ENCODE measurements around the gene RPH3AL.
A peak's percentile ranks its signal among the peaks of the same experiment; 100 is the strongest.

Gene RPH3AL

DNA sequence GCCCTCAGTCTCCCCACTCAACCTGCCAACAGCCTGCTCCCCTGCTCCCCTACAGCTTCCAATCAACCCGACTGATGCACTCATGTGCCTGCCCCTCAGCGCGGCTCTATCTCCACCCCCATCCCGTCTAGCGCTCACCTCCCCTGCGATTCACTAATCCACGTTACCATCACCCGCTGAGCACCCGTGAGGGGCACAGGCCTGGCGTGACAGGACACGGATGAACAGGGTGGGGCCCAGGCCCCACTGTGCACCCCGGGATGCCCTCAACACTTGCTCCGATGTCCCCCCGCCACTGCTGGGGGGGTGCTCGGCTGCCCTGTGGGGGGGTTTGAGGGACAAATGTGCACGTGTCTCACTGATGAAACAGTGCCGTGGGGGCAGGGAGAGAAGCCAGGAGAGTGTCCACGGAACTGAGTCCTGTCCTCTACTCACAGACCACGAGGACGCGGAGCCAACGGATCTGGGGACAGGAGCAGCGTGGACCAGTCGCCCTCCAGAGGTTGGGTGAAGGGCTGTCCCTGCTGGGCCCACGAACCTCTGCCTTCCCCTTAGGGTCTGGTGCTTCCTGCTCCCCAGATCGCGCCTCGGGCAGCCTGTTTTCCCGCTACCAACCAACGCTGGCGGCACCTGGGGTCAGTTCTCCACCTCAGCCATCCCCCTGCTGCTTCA, 66.7 kb downstream of the RPH3AL start:
- Mint-ChIP-seq H3K27me3 (no peaks in the 10 kb centered on the region), H3K4me1 (ENCODE audit: low read depth in 2 of 2) (peaks cover 3 to 8% of the 10 kb centered on the region in 2 donors), H3K9me3 (no peaks in the 10 kb centered on the region), H3K36me3 (ENCODE audit: insufficient read depth) (no peaks in the 10 kb centered on the region), H3K27ac (no peak overlapping the region), H3K4me3 (no peak overlapping the region)
- ATAC-seq (replicated peaks), result no peak
- DNase-seq, result no peak

DNA sequence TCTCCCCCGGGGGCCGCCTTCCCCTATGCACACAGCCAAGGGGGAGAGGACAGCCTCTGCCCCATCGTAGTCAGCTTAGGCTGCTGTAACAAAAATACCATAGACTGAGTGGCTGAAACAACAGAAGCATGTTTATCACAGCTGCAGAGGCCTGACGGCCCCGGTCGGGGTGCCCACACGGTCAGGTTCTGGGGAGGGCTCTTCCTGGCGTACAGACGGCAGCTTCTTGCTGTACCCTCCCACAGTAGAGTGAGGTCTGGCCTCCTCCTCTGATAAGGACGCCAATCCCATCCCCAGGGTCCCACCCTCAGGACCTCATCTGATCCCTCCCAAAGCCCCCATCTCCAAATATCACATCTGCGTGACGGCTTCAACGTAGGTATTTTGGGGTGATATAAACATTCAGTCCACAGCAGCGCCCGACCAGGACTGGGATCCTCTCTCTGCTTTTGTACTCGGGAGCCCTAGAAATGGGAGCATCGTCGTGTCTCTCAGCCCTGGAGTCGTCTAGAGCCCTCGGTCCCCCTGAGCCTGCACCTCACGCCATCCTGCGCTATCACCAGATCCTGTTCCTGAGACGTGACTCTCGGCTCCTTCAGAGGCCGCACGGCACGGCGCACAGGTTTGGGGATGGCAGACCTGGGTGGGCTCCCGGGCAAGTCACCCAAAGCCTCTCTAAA, 67.8 kb downstream of the RPH3AL start:
- H3K4me1 Mint-ChIP-seq (ENCODE audit: low read depth in 2 of 2), result peaks cover 3 to 7% of the 10 kb centered on the region in 2 donors
- no peaks in the 10 kb centered on the region for H3K27me3 Mint-ChIP-seq
- H3K9me3 Mint-ChIP-seq, result no peaks in the 10 kb centered on the region
- no peak overlapping the region for H3K4me3 Mint-ChIP-seq
- ATAC-seq (replicated peaks) (no peak), DNase-seq (no peak)
- H3K27ac Mint-ChIP-seq, result no peak overlapping the region
- H3K36me3 Mint-ChIP-seq (ENCODE audit: insufficient read depth), result peaks cover 2% of the 10 kb centered on the region

DNA sequence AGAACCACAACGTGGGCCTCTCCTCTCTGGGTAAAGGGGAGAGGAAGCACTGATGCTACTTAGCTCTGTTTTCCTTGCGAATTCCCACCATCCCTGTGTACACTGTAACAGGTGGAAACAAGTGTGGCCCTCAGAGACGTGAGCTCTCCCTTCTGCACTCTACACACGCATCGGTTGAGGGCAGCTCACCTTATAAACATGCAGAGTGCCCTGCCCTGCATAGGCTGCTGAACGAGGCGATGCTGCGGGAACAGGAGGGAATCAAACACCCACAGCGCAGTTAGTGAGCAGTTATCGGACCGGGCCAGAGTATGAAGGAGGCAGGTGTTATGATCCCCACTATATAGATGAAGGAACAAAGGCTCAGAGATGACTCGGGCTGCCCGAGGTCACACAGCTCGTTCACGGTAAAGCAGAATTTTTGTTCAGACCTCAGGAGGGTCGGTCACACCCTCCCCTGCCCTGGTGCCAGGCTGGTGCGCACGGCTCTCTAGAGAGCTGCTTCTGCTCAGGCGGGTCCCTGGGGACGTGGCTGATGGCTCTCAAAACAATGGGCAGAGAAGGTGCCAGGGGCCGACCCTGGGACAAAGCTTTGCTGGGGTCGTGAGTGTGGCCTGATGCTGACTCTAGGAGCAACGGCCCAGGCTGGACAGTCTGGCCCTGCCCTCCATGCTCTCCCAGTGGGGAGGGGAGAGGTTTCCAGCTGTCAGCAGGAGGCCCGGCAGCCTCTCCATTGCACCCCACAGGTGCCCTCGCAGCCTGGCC, 68.5 kb downstream of the RPH3AL start:
- ATAC-seq (replicated peaks) (no peak), DNase-seq (no peak)
- H3K4me3 Mint-ChIP-seq, result no peak overlapping the region
- H3K36me3 Mint-ChIP-seq (ENCODE audit: insufficient read depth), result peaks cover 2% of the 10 kb centered on the region
- no peaks in the 10 kb centered on the region for H3K4me1 Mint-ChIP-seq (ENCODE audit: low read depth in 2 of 2)
- H3K27me3 Mint-ChIP-seq, result no peaks in the 10 kb centered on the region
- no peak overlapping the region for H3K27ac Mint-ChIP-seq
- H3K9me3 Mint-ChIP-seq, result no peaks in the 10 kb centered on the region

DNA sequence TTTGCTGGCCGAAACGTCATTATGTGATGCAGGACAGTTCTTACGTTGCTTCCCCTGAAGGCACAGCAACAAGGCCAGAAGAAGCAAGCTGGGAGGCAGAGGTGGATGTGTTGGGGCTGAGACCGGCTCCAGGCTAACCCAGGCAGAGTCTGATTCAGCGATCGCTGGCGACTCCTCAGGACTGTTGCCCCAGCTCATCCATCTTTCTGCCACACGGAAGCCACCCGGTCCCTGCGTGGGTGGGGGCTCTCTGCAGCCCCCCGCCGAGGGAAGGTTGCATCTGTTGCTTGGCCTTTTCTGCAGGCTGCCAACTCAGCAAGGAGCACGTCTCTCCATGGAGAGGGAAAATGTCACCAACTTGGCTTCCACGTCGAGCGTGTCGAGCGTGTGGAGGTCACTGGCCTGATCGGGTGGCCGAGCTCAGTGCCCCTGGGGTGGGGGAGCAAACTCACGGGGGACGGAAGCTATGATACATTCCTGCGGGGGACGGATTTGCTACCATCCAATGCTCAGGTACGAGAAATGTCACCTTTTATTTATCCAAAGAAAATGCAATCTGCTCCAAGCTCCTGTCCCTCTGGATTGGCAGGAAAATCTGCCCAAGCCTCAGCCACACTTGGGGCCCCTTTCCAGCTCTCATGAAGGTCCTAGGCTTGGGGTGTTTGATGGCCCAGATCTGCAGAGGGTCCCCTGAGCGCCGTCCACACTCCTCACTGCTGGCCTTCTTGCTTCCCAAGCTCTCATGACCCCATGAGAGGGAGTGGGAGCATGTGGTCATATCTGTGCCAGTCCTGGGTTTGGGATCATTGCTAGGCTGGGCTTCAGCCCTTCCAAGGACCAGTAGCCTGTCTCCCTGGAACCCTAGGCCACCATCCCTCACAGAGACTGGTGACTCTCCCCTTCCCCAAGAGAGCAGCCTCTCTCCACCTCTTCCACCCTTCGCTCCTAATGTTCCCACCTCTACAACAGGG, 69.4 kb downstream of the RPH3AL start:
- DNase-seq (no peak), ATAC-seq (replicated peaks) (no peak)
- H3K36me3 Mint-ChIP-seq (ENCODE audit: insufficient read depth), result peaks cover 2% of the 10 kb centered on the region
- no peak overlapping the region for H3K4me3 Mint-ChIP-seq
- no peaks in the 10 kb centered on the region for H3K4me1 Mint-ChIP-seq (ENCODE audit: low read depth in 2 of 2)
- H3K9me3 Mint-ChIP-seq, result no peaks in the 10 kb centered on the region
- no peak overlapping the region for H3K27ac Mint-ChIP-seq
- H3K27me3 Mint-ChIP-seq, result no peaks in the 10 kb centered on the region

DNA sequence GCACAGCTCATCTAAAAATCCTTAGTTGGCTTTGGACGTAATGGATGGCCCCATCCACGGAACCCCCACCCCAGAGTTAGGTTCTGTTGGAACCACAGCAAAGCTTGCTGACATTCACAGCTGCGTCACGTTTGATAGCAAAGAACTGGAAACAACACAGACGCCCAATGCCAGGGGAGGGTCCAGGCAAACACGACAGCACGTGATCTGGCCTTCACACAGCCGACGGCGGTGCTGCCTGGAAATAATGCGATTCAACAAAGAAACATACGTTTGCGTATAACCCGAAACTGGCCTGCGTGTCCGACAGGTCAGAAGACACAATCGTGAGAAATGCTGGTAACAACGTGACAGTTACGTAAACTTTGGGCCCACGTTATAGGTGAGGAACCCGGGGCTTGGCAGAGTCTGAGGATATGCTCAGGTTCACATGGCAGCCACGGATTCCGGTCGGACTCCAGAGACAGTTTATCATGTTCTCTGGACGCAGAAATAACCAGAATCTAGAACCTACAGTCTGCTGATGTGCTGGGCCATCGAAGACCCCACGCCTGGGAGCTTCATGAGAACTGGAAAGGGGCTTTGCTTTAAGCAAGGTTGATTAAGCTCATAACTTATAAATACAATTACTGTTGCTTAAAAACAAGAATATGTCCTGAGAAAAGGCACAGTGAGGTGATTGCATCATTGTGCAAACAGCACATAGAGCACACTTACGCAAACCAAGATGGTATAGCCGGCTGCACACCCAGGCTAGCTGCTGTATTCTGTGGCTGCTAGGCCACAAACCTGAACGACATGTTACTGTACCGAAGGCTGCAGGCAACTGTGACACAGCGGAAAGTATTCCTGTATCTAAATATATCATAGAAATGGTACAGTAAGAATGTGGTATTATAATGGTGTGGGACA, 70.4 kb downstream of the RPH3AL start:
- no peak for ATAC-seq (replicated peaks)
- H3K36me3 Mint-ChIP-seq (ENCODE audit: insufficient read depth), result peaks cover 2% of the 10 kb centered on the region
- no peaks in the 10 kb centered on the region for H3K9me3 Mint-ChIP-seq
- H3K27me3 Mint-ChIP-seq, result no peaks in the 10 kb centered on the region
- H3K27ac Mint-ChIP-seq, result no peak overlapping the region
- no peak overlapping the region for H3K4me3 Mint-ChIP-seq
- no peak for DNase-seq
- no peaks in the 10 kb centered on the region for H3K4me1 Mint-ChIP-seq (ENCODE audit: low read depth in 2 of 2)

DNA sequence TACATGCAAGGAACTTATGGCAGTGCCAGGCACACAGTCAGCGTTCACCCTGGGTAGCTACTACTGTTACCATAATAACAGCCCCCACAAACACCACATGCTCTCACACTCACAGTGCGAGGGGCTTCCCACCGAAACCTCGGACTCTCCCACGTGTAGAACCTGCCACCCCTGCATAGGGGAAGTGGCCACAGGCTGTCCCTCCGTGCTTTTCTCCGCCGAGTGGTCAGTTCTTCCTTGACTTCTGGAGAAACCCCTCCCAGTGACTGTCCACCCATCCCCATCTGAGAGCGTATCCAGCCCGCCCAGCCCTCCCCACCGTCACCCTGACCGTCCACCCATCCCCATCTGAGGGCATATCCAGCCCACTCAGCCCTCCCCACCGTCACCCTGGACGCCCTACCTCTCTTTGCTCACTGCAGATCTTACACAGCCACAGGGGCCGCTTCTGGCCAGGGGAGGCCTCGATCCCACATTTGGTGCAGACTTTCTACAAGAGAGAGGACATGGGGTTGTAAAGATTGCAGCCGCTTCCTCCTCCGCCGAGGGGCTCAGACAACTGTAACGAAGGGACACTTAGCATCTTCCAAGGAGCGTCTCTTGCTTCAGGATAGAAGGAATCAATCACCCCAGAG, 71.1 kb downstream of the RPH3AL start:
- no peak for DNase-seq
- Mint-ChIP-seq H3K27ac (no peak overlapping the region), H3K9me3 (no peaks in the 10 kb centered on the region), H3K4me1 (ENCODE audit: low read depth in 2 of 2) (no peaks in the 10 kb centered on the region), H3K27me3 (no peaks in the 10 kb centered on the region), H3K4me3 (no peak overlapping the region), H3K36me3 (ENCODE audit: insufficient read depth) (peaks cover 2% of the 10 kb centered on the region)
- ATAC-seq (replicated peaks), result no peak

DNA sequence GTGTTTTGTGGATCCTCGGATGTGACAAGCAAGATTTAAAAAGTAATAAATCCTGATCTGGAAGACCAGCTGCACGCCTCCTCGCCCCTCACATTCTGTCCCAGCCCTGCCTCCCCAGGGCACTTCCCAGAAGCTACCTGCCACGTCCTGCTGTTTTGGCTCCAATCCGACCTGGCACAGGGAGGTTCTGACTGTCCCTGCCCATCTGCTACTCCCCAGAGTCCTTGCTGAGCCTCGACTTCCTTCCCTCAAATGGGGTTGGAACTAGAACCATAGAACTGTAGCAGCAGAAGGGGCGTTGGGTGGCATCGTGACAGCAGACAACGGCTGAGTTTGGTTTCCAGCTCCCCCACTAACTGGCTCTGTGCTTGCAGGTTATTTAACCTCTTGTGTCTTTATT, 71.7 kb downstream of the RPH3AL start:
- no peaks in the 10 kb centered on the region for H3K27me3 Mint-ChIP-seq
- H3K36me3 Mint-ChIP-seq (ENCODE audit: insufficient read depth), result peaks cover 2% of the 10 kb centered on the region
- DNase-seq, result no peak
- no peak overlapping the region for H3K4me3 Mint-ChIP-seq
- no peaks in the 10 kb centered on the region for H3K4me1 Mint-ChIP-seq (ENCODE audit: low read depth in 2 of 2)
- ATAC-seq (replicated peaks), result no peak
- H3K27ac Mint-ChIP-seq, result peak overlapping the region in 1 of 2 donors; percentile 3
- no peaks in the 10 kb centered on the region for H3K9me3 Mint-ChIP-seq

DNA sequence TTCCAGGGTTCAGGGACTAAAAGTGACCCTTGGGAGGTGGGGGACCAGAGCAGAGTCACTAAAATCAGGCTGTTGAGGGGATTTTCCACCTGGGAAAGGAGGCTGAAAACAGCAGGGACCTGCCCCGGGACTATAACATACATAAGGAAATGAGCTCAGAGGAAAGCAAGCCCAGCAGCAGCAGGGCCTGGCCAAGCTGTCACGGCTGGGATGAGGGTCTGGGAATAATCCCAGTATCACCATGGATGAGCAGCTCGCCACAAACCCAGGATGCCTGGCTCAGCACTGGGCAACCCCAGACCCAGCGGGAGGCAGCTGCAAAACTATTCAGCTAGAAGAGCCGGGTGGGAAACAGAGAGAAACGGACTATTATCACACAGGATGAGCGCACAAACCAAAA, 72.4 kb downstream of the RPH3AL start:
- DNase-seq (no peak), ATAC-seq (replicated peaks) (no peak)
- Mint-ChIP-seq H3K36me3 (ENCODE audit: insufficient read depth) (peaks cover 2% of the 10 kb centered on the region), H3K27me3 (no peaks in the 10 kb centered on the region), H3K27ac (peak overlapping the region in 1 of 2 donors; percentile 3), H3K9me3 (no peaks in the 10 kb centered on the region), H3K4me3 (no peak overlapping the region), H3K4me1 (ENCODE audit: low read depth in 2 of 2) (no peaks in the 10 kb centered on the region)

DNA sequence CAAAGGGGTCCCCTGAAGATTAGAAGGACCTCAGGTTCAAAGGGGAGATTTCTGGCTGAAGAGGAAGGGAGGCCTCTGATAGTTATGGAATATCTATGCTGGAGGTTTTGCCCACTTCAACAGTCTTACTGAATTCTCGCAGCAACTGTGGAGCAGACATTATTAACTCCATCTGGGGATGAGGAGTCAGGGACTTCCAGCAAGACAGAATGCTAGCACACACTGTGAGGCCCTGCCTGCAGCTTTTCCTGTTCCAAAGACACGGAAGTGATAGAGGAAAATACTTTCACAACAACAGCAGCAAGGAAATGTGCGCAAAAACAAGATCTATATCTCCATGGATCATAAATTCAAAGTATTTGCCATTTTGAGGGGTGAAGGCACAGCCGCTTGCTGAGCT, 72.8 kb downstream of the RPH3AL start:
- no peak for ATAC-seq (replicated peaks)
- Mint-ChIP-seq H3K27ac (no peak overlapping the region), H3K9me3 (no peaks in the 10 kb centered on the region), H3K4me1 (ENCODE audit: low read depth in 2 of 2) (no peaks in the 10 kb centered on the region), H3K4me3 (no peak overlapping the region), H3K27me3 (no peaks in the 10 kb centered on the region), H3K36me3 (ENCODE audit: insufficient read depth) (peaks cover 2% of the 10 kb centered on the region)
- DNase-seq, result no peak

DNA sequence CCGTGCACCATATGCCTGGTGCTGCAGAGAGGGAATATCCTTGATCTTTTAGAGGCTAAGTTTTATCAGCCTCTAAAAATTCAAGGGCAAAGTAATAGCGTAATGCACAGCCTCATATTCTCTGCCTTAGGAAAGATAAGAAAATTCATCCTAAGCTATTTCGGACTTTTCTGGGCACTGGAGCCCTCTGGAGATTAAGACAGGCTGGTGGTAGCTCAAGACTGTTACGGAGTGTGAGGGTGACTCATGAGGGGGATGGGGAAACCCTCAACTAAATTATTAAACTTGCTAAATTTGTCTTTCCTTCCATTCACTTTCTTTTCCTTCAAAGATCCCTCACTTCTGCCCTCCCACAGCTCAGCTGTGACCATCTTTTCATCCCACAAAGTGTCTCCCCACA, 73.3 kb downstream of the RPH3AL start:
- H3K4me3 Mint-ChIP-seq, result no peak overlapping the region
- ATAC-seq (replicated peaks), result no peak
- no peaks in the 10 kb centered on the region for H3K4me1 Mint-ChIP-seq (ENCODE audit: low read depth in 2 of 2)
- H3K27me3 Mint-ChIP-seq, result no peaks in the 10 kb centered on the region
- H3K27ac Mint-ChIP-seq, result no peak overlapping the region
- no peaks in the 10 kb centered on the region for H3K9me3 Mint-ChIP-seq
- no peak for DNase-seq
- H3K36me3 Mint-ChIP-seq (ENCODE audit: insufficient read depth), result peaks cover 2% of the 10 kb centered on the region

DNA sequence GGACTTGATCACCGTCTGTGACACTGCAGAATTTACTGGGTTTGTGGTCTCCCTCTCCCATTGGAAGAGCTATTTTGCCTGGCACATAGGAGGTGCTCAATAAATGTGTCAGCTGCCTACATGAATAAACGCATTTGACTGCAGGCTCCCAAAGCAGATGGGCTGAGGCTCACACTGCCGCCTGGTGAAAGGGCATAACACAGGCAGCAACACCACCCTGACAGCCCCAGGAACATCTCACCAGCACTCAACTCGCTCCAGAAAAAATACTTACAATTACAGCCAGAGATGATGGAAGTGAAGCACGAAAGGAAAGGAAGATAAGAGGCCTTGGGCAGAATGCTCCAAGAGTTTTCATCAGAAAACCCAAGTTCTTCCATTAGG, 73.9 kb downstream of the RPH3AL start:
- H3K4me3 Mint-ChIP-seq, result no peak overlapping the region
- no peaks in the 10 kb centered on the region for H3K9me3 Mint-ChIP-seq
- ATAC-seq (replicated peaks) (no peak), DNase-seq (no peak)
- peaks cover 2% of the 10 kb centered on the region for H3K36me3 Mint-ChIP-seq (ENCODE audit: insufficient read depth)
- no peaks in the 10 kb centered on the region for H3K27me3 Mint-ChIP-seq
- H3K27ac Mint-ChIP-seq, result no peak overlapping the region
- no peaks in the 10 kb centered on the region for H3K4me1 Mint-ChIP-seq (ENCODE audit: low read depth in 2 of 2)

DNA sequence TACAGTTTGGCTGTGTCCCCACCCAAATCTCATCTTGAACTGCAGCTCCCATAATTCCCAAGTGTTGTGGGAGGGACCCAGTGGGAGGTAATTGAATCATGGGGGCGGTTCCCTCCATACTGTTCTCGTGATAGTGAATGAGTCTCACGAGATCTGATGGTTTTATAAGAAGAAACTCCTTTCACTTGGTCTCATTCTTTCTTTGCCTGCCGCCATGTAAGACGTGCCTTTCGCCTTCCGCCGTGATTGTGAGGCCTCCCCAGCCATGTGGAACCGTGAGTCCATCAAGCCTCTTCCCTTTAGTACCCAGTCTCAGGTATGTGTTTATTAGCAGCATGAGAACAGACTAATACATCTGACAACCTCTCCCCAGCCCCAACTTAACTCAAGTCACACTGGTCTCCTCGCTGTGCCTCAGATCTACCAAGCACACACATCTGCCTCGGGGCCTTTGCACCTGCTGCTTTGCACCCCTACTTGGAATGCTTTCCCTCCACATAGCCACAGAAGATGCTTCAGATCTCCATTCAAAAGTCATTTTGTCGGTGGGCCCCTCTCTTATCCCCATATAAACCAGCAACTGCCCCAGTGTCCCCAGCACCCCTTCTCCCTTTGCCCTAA, 74.4 kb downstream of the RPH3AL start:
- Mint-ChIP-seq H3K9me3 (no peaks in the 10 kb centered on the region), H3K27ac (no peak overlapping the region), H3K4me3 (no peak overlapping the region), H3K4me1 (ENCODE audit: low read depth in 2 of 2) (no peaks in the 10 kb centered on the region), H3K36me3 (ENCODE audit: insufficient read depth) (peaks cover 2% of the 10 kb centered on the region), H3K27me3 (no peaks in the 10 kb centered on the region)
- no peak for ATAC-seq (replicated peaks)
- no peak for DNase-seq

Measured in effector memory CD8-positive, alpha-beta T cell (primary cell).